ACC112 (cell line): ENCODE results near the gene TRAPPC3.

Experiments used
- H2AFZ ChIP-seq: fragments of 200-600 bp; sonication (generic); one replicate; pipeline ENCODE4 v1.6.0; 2017; ENCODE audit warnings: antibody characterized with exemption, low read length; ENCODE audit not compliant: unreplicated experiment
- H3K27ac ChIP-seq: fragments of 200-600 bp; sonication (generic); 2 replicates; pipeline ENCODE4 v1.5.1; 2014; ENCODE audit warnings: low read depth, mild to moderate bottlenecking, antibody characterized with exemption, low read length, moderate library complexity
- H3K27me3 ChIP-seq: fragments of 200-600 bp; sonication (generic); 2 replicates; pipeline ENCODE4 v1.6.1; 2014; ENCODE audit warnings: mild to moderate bottlenecking, antibody characterized with exemption, low read length, moderate library complexity, mixed read lengths; ENCODE audit not compliant: insufficient read depth
- H3K36me3 ChIP-seq: fragments of 200-600 bp; sonication (generic); 2 replicates; pipeline ENCODE4 v1.6.1; 2016; ENCODE audit warnings: mild to moderate bottlenecking, antibody characterized with exemption, low read length, moderate library complexity, mixed read lengths; ENCODE audit not compliant: insufficient read depth
- H3K4me1 ChIP-seq: fragments of 200-600 bp; sonication (generic); one replicate; pipeline ENCODE4 v1.6.1; 2016; ENCODE audit warnings: low read length, mixed read lengths; ENCODE audit not compliant: insufficient read depth, unreplicated experiment, control insufficient read depth
- H3K4me3 ChIP-seq: fragments of 200-600 bp; sonication (generic); 2 replicates; pipeline ENCODE4 v1.5.1; 2014; ENCODE audit warnings: mild to moderate bottlenecking, low read depth, low read length
- H3K79me2 ChIP-seq: fragments of 200-600 bp; sonication (generic); one replicate; pipeline ENCODE4 v1.6.0; 2016; ENCODE audit warnings: low read length; ENCODE audit not compliant: control insufficient read depth, unreplicated experiment, insufficient read depth

The TRAPPC3 gene

GRCh38 chr1:36097693-36098585 is 51.3 kb downstream of the TRAPPC3 start:
- H3K4me1 ChIP-seq: peaks cover 9% of the 10 kb centered on the region
- no peaks in the 10 kb centered on the region for H3K27me3 ChIP-seq
- H3K4me3 ChIP-seq: no peak overlapping the region
- H3K79me2 ChIP-seq: peaks cover 5% of the 10 kb centered on the region
- peaks cover 23% of the 10 kb centered on the region for H3K36me3 ChIP-seq
- H2AFZ ChIP-seq: no peak overlapping the region
- H3K27ac ChIP-seq: no peak overlapping the region

GRCh38 chr1:36096500-36097432 is 52.5 kb downstream of the TRAPPC3 start:
- Histone ChIP-seq H3K79me2 (peaks cover 16% of the 10 kb centered on the region), H2AFZ (no peak overlapping the region), H3K36me3 (peaks cover 30% of the 10 kb centered on the region), H3K27ac (no peak overlapping the region), H3K4me1 (peaks cover 9% of the 10 kb centered on the region), H3K27me3 (no peaks in the 10 kb centered on the region), H3K4me3 (no peak overlapping the region)

- H2AFZ ChIP-seq: no peak overlapping the region
- peaks cover 25% of the 10 kb centered on the region for H3K79me2 ChIP-seq
- H3K36me3 ChIP-seq: peaks cover 36% of the 10 kb centered on the region
- H3K4me3 ChIP-seq: no peak overlapping the region
- peaks cover 9% of the 10 kb centered on the region for H3K4me1 ChIP-seq
- no peak overlapping the region for H3K27ac ChIP-seq
- H3K27me3 ChIP-seq: no peaks in the 10 kb centered on the region
These were observed 53.4 kb downstream of the TRAPPC3 start for GRCh38 chr1:36095760-36096405.

GRCh38 chr1:36094621-36095061 is 54.6 kb downstream of the TRAPPC3 start:
- Histone ChIP-seq H3K36me3 (peaks cover 36% of the 10 kb centered on the region), H2AFZ (no peak overlapping the region), H3K79me2 (peaks cover 36% of the 10 kb centered on the region), H3K27ac (no peak overlapping the region), H3K4me3 (no peak overlapping the region), H3K4me1 (peaks cover 6% of the 10 kb centered on the region), H3K27me3 (no peaks in the 10 kb centered on the region)

- H3K79me2 ChIP-seq: peaks cover 43% of the 10 kb centered on the region
- no peak overlapping the region for H2AFZ ChIP-seq
- peaks cover 36% of the 10 kb centered on the region for H3K36me3 ChIP-seq
- H3K27me3 ChIP-seq: no peaks in the 10 kb centered on the region
- H3K4me1 ChIP-seq: peaks cover 6% of the 10 kb centered on the region
- no peak overlapping the region for H3K27ac ChIP-seq
- no peak overlapping the region for H3K4me3 ChIP-seq
These were observed 55.4 kb downstream of the TRAPPC3 start for GRCh38 chr1:36093929-36094328.

- Histone ChIP-seq H3K27ac (no peak overlapping the region), H3K4me1 (peaks cover 6% of the 10 kb centered on the region), H3K4me3 (no peak overlapping the region), H3K79me2 (peaks cover 44% of the 10 kb centered on the region), H2AFZ (no peak overlapping the region), H3K36me3 (peaks cover 36% of the 10 kb centered on the region), H3K27me3 (no peaks in the 10 kb centered on the region)
These were observed 56.1 kb downstream of the TRAPPC3 start for GRCh38 chr1:36093226-36093625.

GRCh38 chr1:36092798-36093185 is 56.5 kb downstream of the TRAPPC3 start:
- Histone ChIP-seq H3K4me3 (no peak overlapping the region), H3K27ac (no peak overlapping the region), H3K36me3 (peaks cover 36% of the 10 kb centered on the region), H2AFZ (no peak overlapping the region), H3K27me3 (no peaks in the 10 kb centered on the region), H3K4me1 (peaks cover 6% of the 10 kb centered on the region), H3K79me2 (peaks cover 44% of the 10 kb centered on the region)

GRCh38 chr1:36092166-36092797 is 57.0 kb downstream of the TRAPPC3 start:
- H3K4me1 ChIP-seq: peaks cover 6% of the 10 kb centered on the region
- peaks cover 44% of the 10 kb centered on the region for H3K79me2 ChIP-seq
- H3K4me3 ChIP-seq: no peak overlapping the region
- H2AFZ ChIP-seq: no peak overlapping the region
- no peaks in the 10 kb centered on the region for H3K27me3 ChIP-seq
- peaks cover 36% of the 10 kb centered on the region for H3K36me3 ChIP-seq
- H3K27ac ChIP-seq: no peak overlapping the region

GRCh38 chr1:36091698-36092097 is 57.6 kb downstream of the TRAPPC3 start:
- Histone ChIP-seq H3K4me1 (peaks cover 6% of the 10 kb centered on the region), H3K4me3 (no peak overlapping the region), H3K36me3 (peaks cover 36% of the 10 kb centered on the region), H3K27ac (no peak overlapping the region), H2AFZ (no peak overlapping the region), H3K27me3 (no peaks in the 10 kb centered on the region), H3K79me2 (peaks cover 44% of the 10 kb centered on the region)

- Histone ChIP-seq H3K27me3 (no peaks in the 10 kb centered on the region), H3K27ac (no peak overlapping the region)
These were observed 58.1 kb downstream of the TRAPPC3 start for GRCh38 chr1:36091141-36091540.

More at GRCh38 chr1:36091141-36091540, 58.1 kb downstream of the TRAPPC3 start:
- peaks cover 6% of the 10 kb centered on the region for H3K4me1 ChIP-seq
- H3K79me2 ChIP-seq: peaks cover 44% of the 10 kb centered on the region
- H3K36me3 ChIP-seq: peaks cover 35% of the 10 kb centered on the region
- H3K4me3 ChIP-seq: no peak overlapping the region
- no peak overlapping the region for H2AFZ ChIP-seq
